ENCODE data around the gene CFAP69. TPM values are rescaled to one million over a fixed set of nuclear protein-coding genes. Genes with fewer than 3 reads are reported as not detected.
A peak's percentile ranks its signal among the peaks of the same experiment; 100 is the strongest.

CFAP69 gene
- total RNA-seq, 2 donors from 2014 or later: 27.4 to 50.6 TPM

DNA sequence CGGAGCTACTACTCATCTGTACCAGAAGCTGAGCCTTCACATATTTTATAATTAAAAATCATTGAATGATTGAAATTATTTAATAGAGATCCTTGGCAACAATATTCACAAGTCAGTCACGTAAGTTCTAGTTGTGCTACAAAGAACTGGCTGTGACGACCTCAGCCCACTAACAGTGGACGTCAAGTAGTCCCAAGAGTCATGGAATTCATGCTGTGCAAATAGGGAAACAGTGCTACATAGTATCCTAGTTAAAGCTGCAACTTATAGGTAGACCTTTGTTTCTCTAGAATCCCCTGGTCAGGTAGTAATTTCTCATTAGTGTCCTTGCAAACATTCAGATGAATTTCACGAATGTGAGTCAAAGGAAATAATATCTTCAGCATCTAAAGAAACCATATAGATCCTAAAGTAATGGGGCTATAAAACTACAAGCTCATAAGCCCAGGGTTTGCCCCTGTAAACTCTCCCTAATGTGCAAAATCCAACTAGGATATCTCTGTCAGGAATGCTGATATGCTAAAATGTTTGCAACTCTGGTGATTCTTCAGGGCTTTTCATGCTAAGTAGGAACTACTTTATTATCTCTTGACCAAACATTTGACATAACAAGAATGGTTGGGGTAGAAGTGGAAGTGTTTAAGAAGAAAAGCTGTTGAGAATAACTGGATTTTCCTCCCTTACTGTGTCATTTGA lies 31.2 kb downstream of the CFAP69 start:
- no peak for TF ChIP-seq POLR2A (IDR thresholded peaks at IDR 0.05)
- no peak for TF ChIP-seq POLR2AphosphoS5 (IDR thresholded peaks at IDR 0.05)
- TF ChIP-seq, protein P1, sequence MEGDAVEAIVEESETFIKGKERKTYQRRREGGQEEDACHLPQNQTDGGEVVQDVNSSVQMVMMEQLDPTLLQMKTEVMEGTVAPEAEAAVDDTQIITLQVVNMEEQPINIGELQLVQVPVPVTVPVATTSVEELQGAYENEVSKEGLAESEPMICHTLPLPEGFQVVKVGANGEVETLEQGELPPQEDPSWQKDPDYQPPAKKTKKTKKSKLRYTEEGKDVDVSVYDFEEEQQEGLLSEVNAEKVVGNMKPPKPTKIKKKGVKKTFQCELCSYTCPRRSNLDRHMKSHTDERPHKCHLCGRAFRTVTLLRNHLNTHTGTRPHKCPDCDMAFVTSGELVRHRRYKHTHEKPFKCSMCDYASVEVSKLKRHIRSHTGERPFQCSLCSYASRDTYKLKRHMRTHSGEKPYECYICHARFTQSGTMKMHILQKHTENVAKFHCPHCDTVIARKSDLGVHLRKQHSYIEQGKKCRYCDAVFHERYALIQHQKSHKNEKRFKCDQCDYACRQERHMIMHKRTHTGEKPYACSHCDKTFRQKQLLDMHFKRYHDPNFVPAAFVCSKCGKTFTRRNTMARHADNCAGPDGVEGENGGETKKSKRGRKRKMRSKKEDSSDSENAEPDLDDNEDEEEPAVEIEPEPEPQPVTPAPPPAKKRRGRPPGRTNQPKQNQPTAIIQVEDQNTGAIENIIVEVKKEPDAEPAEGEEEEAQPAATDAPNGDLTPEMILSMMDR (IDR thresholded peaks at IDR 0.05): no peak
- no peak overlapping the region for H3K4me3 ChIP-seq

DNA sequence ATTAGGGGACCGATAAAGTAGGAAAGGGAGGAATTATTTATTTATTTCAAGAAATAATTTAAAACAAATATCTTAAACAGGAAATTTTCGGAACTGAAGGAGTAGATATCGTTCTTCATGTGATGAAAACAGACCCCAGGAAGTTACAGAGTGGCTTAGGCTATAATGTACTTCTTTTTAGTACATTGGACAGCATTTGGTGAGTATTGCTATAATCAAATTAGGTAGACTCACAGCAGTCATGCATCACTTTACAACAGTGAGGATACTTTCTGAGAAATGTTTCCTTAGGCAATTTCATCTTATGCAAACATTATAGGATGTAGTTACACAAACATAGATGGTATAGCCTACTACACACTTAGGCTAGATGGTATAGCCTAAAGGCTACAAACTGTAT lies 43.2 kb downstream of the CFAP69 start:
- TF ChIP-seq POLR2A (IDR thresholded peaks at IDR 0.05) (no peak), POLR2AphosphoS5 (IDR thresholded peaks at IDR 0.05) (no peak)
- TF ChIP-seq, protein P1 (IDR thresholded peaks at IDR 0.05): no peak
- Histone ChIP-seq H3K4me3 (no peak overlapping the region), H3K4me1 (replicated peaks) (no peaks in the 10 kb centered on the region), H3K27me3 (replicated peaks; ENCODE audit: insufficient read depth) (no peaks in the 10 kb centered on the region), H3K36me3 (no peaks in the 10 kb centered on the region), H3K9me3 (no peaks in the 10 kb centered on the region), H3K27ac (no peak overlapping the region)
- WGBS: 91% methylated on average over 3 of the region's 3 CpGs
- intact Hi-C loops (cut with DNase I): no loop called here
- DNase-seq (ENCODE audit: low spot score): no peak

More for the DNA sequence above, 31.2 kb downstream of the CFAP69 start:
- WGBS: 73% methylated on average over 5 of the region's 5 CpGs
- Histone ChIP-seq H3K4me1 (replicated peaks) (no peaks in the 10 kb centered on the region), H3K27ac (peak overlapping the region in 1 of 2 donors; percentile 2), H3K27me3 (replicated peaks; ENCODE audit: insufficient read depth) (no peaks in the 10 kb centered on the region), H3K36me3 (no peaks in the 10 kb centered on the region), H3K9me3 (no peaks in the 10 kb centered on the region)
- intact Hi-C loops (cut with DNase I): no loop called here
- no peak for DNase-seq (ENCODE audit: low spot score)

DNA sequence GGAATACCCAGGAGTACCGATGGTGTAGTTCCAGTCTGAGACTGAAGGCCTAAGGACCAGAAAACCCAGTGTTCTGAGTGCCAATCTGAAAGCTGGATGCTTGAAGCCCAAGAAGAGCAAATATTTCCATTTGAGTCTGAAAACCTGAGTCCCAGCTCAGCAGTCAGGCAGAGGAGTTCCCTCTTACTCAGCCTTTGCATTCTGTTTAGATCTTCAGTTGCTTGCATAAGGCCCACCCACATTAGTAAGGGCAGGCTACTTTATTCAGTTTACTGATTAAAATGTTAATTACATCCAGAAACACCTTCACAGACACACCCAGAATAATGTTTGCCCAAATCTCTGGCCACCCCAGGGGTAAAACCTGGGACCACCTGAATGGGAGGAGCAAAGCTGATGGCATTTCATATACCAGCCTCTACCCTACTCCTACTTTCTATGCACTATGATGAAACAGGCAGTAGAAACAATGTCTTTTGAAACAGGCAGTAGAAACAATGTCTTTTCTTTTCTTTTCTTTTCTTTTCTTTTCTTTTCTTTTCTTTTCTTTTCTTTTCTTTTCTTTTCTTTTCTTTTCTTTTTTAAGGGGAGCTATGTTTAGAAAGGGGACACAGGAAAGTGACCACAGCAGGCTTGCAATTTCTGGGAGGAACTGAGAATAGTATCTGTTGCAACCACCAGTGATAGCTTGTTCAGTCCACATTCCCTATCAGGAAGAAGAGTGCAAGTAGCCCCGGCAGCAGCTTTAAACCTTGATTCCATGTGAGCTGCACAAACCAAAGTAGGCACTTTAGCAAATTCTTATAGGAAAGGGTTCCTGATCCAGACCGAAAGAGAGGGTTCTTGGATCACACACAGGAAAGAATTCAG lies 45.5 kb downstream of the CFAP69 start:
- TF ChIP-seq POLR2A (IDR thresholded peaks at IDR 0.05) (no peak), POLR2AphosphoS5 (IDR thresholded peaks at IDR 0.05) (no peak)
- TF ChIP-seq, protein P1 (IDR thresholded peaks at IDR 0.05): no peak
- H3K4me3 ChIP-seq: no peak overlapping the region
- H3K27me3 ChIP-seq (replicated peaks; ENCODE audit: insufficient read depth): no peaks in the 10 kb centered on the region
- WGBS: 87% methylated on average over 3 of the region's 3 CpGs
- no peaks in the 10 kb centered on the region for H3K4me1 ChIP-seq (replicated peaks)
- intact Hi-C loops (cut with DNase I): no loop called here
- no peak for DNase-seq (ENCODE audit: low spot score)
- no peak overlapping the region for H3K27ac ChIP-seq
- H3K36me3 ChIP-seq: no peaks in the 10 kb centered on the region
- H3K9me3 ChIP-seq: no peaks in the 10 kb centered on the region

DNA sequence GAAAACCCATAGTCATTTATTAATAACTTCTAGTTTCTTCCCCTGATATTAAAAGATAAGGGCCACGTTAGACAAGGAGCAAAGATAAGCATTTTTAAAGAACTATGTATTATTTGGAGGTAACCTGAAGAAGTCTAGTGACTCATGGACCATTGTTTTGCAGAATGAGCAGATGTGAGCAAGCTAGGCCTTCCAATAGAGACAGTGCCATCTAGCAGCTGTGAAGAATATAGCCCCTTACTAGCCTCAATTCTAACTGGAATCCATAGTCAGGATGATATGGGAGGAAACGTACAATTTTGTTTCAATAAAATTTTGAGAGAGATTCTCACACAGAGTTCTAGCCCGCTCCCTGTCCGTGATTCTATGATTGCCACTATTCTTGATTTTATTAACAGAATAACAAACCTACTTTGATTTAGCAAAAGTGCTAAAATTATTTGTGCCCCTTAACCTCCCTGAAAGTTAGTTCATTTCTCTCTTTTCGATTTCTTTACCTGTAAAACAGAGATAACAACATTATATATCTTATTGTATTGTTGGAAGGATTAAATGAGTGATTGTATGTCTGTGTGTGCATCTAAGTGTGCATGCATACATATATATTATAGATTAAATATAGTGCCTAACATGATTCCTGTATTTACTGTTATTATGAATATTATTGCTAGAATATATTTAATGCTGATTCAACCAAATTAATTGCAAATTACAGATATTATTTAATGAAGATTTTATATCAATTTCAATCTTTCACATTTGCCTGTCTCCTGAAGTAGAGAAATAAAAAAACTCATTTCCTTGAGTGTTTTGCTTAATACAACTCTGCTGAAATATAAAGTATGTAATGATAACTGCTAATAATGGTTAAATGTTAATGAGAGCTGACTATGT lies 53.4 kb downstream of the CFAP69 start:
- no peaks in the 10 kb centered on the region for H3K36me3 ChIP-seq
- intact Hi-C loops (cut with DNase I): no loop called here
- no peaks in the 10 kb centered on the region for H3K27me3 ChIP-seq (replicated peaks; ENCODE audit: insufficient read depth)
- no peaks in the 10 kb centered on the region for H3K9me3 ChIP-seq
- DNase-seq (ENCODE audit: low spot score): no peak
- H3K4me1 ChIP-seq (replicated peaks): no peaks in the 10 kb centered on the region
- H3K4me3 ChIP-seq: no peak overlapping the region
- H3K27ac ChIP-seq: no peak overlapping the region
- WGBS: 61% methylated on average over 5 of the region's 5 CpGs
- no peak for TF ChIP-seq POLR2AphosphoS5 (IDR thresholded peaks at IDR 0.05)
- TF ChIP-seq, protein P1 (IDR thresholded peaks at IDR 0.05): peak in 2 of 4 experiments; percentile 41 to 44
